GM12874 (cell line): Measurements from ENCODE around the gene AP2B1.

Experiments
- CTCF ChIP-seq: IDR thresholded peaks from 2 replicates; pipeline ENCODE4 v1.5.1; 2011; ENCODE audit warnings: low read depth, mild to moderate bottlenecking, control low read depth, low read length, moderate library complexity; ENCODE audit not compliant: insufficient read depth

The AP2B1 gene

DNA sequence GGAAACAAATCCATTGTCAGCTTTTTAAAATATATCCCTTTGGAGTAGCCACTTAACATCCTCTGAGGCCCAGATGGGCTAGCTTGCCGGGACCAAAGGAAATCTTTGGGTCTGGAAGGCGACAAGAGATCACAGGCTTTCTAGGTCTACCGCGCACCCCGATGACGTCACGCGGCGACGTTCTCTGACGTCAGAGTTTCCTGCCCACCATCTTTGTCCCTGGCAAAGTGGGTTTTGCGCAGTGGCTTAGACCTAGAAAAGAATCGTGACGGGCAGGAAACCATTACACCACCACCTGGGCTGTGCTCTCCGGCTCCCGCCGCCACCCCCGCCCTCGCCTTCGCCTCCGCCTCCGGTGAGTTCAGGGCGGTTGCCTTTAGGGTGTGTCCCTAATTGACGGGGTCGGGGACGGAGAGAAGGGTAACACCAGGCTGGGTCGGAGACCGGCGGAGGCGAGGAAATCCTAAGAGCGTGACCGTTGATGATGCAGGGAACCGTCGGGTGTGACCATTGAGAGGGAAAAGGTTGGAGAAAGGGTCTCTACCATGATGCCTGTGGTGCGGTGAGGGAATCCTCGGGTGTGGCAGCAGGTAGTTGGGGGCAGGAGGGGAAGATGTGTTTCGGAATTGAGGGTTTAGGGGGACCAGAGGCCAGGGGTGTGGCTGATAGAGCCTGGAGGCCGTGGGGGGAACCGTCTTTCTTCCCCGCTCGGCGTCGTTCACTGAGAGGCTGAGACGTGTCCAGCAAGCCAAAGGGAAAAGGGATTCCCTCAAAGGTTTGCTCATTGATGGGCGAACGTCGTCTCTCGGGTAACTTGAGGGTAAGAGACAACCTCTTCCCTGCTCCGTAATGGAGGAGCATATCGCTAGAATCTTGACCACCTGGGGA, at the start of gene AP2B1:
TSS of gene AP2B1 (plus strand) at position 249 of the 888 bp plus-strand sequence. CDS start 6,709 bp downstream, outside the sequence.
- no peak for TF ChIP-seq CTCF

DNA sequence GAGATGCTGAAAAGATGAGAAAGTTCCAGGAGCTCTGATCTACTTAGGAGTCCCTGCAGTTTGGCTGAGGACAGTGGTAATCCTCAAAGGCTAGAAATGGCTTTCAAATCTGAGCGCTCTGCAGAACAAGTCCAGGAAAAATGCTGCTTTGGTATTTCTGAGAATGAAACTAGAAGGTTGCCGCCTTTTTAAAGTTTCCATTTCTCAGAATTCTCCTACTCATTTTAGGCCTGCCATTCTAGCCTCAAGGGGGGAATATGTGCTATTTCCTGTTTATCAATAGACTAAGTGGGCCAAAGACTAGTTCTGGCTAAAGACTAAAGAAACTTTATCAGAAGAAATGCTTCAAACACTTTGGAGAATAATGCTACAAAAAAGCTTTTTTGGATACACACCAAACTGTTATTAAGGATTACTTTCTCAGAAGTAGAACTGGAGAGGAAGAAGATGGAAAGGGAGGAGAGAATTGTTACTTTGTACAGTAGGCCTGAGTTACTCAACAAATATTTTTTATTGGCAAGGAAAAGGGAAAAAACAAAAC, 49.5 kb upstream of the AP2B1 start, which contains the start of gene SLFN12L:
TSS of gene SLFN12L (minus strand) at position 78 of the 541 bp plus-strand sequence. CDS start 15,314 bp downstream, outside the sequence.
- TF ChIP-seq CTCF: no peak

- no peak for TF ChIP-seq CTCF
Observed at GRCh38 chr17:35539659-35540026, 47.5 kb upstream of the AP2B1 start.

- no peak for TF ChIP-seq CTCF
Observed at GRCh38 chr17:35540589-35541404, 46.3 kb upstream of the AP2B1 start.

DNA sequence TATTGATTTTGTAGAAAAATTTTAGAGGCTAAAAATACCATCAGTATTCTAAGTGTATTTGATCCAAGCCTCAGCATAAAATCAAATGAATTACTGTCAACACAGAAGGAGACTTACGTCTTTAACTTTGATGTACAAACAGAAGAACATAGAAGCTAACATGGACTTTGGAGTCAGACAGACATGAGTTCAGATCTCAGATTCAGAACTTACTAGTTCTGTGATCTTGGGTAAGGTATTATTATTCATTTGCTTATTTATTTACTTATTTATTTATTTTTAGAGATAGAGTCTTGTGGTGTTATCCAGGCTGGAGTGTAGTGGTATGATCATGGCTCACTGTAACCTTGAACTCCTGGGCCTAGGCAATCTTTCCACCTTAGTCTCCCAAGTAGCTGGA, 45.7 kb upstream of the AP2B1 start:
- TF ChIP-seq CTCF: no peak

DNA sequence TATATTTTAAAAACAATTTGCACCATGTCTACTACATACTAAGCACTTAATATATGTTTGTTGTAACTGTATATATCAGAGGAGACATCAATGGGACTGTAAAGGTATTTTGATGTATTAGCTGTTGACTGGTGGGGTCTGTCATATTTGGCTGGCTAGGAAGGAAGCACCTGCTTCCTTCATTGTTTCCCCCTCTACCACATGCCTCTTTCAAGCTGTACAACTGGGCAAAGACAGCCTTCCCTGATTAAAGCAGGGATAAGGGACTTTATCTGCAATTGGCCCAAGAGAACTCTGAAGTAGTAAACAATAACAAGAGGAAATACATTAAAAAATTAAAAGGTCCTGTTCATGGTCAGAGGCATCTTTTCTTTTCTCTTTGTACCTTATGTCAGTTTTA, 44.1 kb upstream of the AP2B1 start:
- TF ChIP-seq CTCF: no peak

- TF ChIP-seq CTCF: no peak
Observed at GRCh38 chr17:35543856-35544255, 43.3 kb upstream of the AP2B1 start.
